Measurements from ENCODE around the gene PAX6.

DNA sequence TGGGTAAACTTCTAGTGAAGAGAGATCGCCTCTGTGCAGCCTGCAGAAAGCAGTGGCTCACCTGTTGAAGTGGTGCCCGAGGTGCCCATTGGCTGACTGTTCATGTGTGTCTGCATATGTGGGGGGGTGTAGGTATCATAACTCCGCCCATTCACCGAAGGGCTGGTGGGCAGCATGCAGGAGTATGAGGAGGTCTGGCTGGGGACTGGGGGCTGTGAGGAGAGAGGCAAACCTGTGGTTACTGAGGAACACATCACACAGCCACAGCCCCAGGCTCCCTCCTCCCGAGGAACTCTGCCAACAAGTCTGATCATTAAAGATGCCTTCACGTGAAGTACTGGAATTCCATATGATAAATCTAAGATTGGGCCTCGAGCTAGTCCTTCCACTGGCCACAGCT is 20.5 kb downstream of the PAX6 start:
- TF ChIP-seq TAF1 (IDR thresholded peaks at IDR 0.05; ENCODE audit: borderline replicate concordance, low read depth, low read length): no peak
- TF ChIP-seq, protein P1, sequence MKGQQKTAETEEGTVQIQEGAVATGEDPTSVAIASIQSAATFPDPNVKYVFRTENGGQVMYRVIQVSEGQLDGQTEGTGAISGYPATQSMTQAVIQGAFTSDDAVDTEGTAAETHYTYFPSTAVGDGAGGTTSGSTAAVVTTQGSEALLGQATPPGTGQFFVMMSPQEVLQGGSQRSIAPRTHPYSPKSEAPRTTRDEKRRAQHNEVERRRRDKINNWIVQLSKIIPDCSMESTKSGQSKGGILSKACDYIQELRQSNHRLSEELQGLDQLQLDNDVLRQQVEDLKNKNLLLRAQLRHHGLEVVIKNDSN (IDR thresholded peaks at IDR 0.05; ENCODE audit: borderline replicate concordance, low read depth): no peak
- no peak for TF ChIP-seq POLR2AphosphoS5 (IDR thresholded peaks at IDR 0.05; ENCODE audit: low read depth, low read length)
- no peak for TF ChIP-seq EZH2phosphoT487 (IDR thresholded peaks at IDR 0.05; ENCODE audit: borderline replicate concordance, low read depth)
- TF ChIP-seq RFX5 (IDR thresholded peaks at IDR 0.05; ENCODE audit: low read length): no peak
- TF ChIP-seq, protein P2, sequence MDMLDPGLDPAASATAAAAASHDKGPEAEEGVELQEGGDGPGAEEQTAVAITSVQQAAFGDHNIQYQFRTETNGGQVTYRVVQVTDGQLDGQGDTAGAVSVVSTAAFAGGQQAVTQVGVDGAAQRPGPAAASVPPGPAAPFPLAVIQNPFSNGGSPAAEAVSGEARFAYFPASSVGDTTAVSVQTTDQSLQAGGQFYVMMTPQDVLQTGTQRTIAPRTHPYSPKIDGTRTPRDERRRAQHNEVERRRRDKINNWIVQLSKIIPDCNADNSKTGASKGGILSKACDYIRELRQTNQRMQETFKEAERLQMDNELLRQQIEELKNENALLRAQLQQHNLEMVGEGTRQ (IDR thresholded peaks at IDR 0.05; ENCODE audit: borderline replicate concordance, low read depth, low read length): no peak
